SIG-M5 treated with dmso at 0.1 percent for 504 hours (cell line): ENCODE results near the gene TRIM13.
"Not testable (repeated sequence)": the region's sequence is repeated elsewhere in the genome, so short reads cannot be mapped to it uniquely, and the experiment has no call there.

ENCODE experiments used
- DNase-seq: peaks from one replicate; lab custom pipeline; 2025; ENCODE audit not compliant: unreplicated experiment; lab: John Stamatoyannopoulos, UW

TRIM13 gene

DNA sequence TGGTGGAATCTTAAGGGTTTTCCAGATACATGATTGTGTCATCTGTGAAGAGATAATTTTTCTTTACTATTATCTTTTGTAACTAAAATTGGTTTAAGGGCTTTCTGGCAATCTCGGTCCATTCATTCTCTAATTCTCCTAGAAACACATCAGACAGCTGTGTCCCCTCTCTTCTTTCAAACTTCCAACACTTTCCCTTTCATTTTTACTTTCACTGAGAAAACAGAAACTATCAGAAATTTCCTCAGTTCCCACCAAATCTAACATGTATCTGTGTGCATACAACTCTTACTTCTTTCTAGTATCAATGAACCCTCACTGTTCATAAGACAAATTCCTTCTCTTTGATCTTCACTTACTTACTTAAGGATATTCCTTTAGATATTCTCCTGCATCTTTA is 58.6 kb downstream of the TRIM13 start:
- no peak for DNase-seq

DNA sequence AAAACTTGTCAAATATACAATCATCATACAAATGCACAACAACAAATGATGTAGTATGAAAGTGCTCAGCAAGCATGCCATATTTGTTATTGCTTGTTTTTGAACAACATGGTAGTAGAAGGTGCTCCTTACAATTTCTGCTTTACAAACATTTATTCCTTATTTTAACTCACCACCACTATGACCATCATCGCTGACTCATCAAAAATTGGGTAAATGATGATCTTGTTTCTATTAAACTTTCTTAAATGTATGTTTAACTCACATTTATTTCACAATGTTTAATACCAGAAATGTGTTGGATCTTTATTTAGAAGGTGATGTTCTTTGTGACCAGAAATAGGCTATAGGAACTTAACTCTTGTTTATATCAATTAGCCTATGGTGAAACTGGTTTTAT is 63.9 kb downstream of the TRIM13 start:
- no peak for DNase-seq

DNA sequence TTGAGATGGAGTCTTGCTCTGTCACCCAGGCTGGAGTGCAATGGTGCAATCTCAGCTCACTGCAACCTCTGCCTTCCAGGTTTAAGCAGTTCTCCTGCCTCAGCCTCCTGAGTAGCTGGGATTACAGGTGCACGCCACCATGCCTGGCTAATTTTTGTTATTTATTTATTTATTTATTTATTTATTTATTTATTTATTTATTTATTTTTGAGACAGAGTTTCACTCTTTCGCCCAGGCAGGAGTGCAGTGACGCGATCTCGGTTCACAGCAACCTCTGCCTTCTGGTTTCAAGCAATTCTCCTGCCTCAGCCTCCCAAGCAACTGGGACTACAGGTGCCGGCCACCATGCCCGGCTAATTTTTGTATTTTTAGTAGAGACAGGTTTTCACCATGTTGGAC is 65.5 kb downstream of the TRIM13 start:
- not testable (repeated sequence) for DNase-seq

DNA sequence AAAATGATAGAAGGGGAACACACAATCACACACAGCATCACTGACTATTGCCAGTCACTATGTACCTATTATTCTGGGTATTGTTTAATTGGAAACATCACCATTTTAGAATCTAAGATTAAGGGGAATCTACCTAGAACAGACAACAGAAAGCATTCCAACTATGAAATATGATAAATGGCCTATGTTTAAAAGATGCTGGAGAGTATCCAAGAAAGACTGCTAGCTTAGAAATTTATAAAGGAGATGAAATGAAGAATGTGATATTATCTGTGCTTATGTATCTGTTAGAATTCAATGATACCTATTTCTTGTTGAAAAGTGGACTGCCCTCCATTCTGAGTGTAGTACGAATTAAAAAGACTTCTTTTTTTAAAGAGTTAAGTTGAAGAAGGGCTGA is 68.9 kb downstream of the TRIM13 start:
- DNase-seq: no peak
